Endothelial cell of umbilical vein (primary cell): ENCODE measurements around the gene SPON1. TPM values are rescaled to one million over a fixed set of nuclear protein-coding genes. Genes with fewer than 3 reads are reported as not detected.

Experiments used
- BruUV-seq: library from RNA; stranded (reverse); fragments of 400-500 nt; replicated peaks from 2 replicates; lab custom pipeline; 2021; lab: Mats Ljungman, UMichigan
- CTCF ChIA-PET: fragments of 300-600, 350-600 bp; sonication (Branson Sonifier 250); formaldehyde crosslinking; loops from one replicate; lab custom pipeline; 2021; ENCODE audit warnings: antibody characterized with exemption, inconsistent platforms; lab: Charles Lee
- POLR2A ChIA-PET: fragments of 300-600, 350-600 bp; sonication (Branson Sonifier 250); formaldehyde crosslinking; loops from one replicate; lab custom pipeline; 2021; ENCODE audit warnings: antibody characterized with exemption, inconsistent platforms; lab: Charles Lee
- DNase-seq: peaks from one replicate; pipeline ENCODE4 v3.0.0-alpha.2; 2011; ENCODE audit warnings: low read depth, low spot score
- FAIRE-seq: peaks from 2 replicates; lab custom pipeline; 2011; peaks lifted over from hg19 to GRCh38; lab: Jason Lieb, UNC
- H2AFZ ChIP-seq: 2 replicates; pipeline ENCODE4 v1.6.0; 2012; ENCODE audit warnings: low read depth, low read length, control low read depth, inconsistent platforms
- H3K27ac ChIP-seq: 2 replicates; pipeline ENCODE4 v1.5.1; 2011; ENCODE audit warnings: low read depth, mild to moderate bottlenecking, control low read depth, low read length, moderate library complexity; ENCODE audit not compliant: insufficient read depth
- H3K27me3 ChIP-seq, 2 experiments: 2 replicates each; pipeline versions ENCODE4 v1.6.0 to v1.6.1; 2011; ENCODE audit warnings: low read length in 2 of 2, mixed read lengths in 1 of 2; ENCODE audit not compliant: control insufficient read depth in 2 of 2, insufficient read depth in 2 of 2
- H3K36me3 ChIP-seq, 2 experiments: 2 replicates in 1 of 2; 3 replicates in 1 of 2; pipeline ENCODE4 v1.5.1; 2011; ENCODE audit warnings: low read length in 2 of 2, mild to moderate bottlenecking in 1 of 2, moderate library complexity in 1 of 2; ENCODE audit not compliant: control insufficient read depth in 2 of 2, insufficient read depth in 2 of 2; ENCODE audit errors: extremely low read depth in 1 of 2
- H3K4me1 ChIP-seq: 3 replicates; pipeline ENCODE4 v1.5.1; 2011; ENCODE audit warnings: mild to moderate bottlenecking, low read length; ENCODE audit not compliant: control insufficient read depth, insufficient read depth; ENCODE audit errors: extremely low read depth
- H3K4me2 ChIP-seq: 2 replicates; pipeline ENCODE4 v1.6.1; 2011; ENCODE audit warnings: low read length, control low read depth, mixed read lengths; ENCODE audit not compliant: insufficient read depth
- H3K4me3 ChIP-seq, 3 experiments: fragments of 200-600 bp in 1 of 3; sonication (generic), shearing (Covaris generic) in 1 of 3; replicated peaks in 1 of 3; 2 replicates each; pipeline ENCODE4 v1.5.1; 2011 to 2016; ENCODE audit warnings: control low read depth in 3 of 3, low read length in 3 of 3, mild to moderate bottlenecking in 2 of 3, inconsistent platforms in 1 of 3, low read depth in 1 of 3, moderate library complexity in 1 of 3; ENCODE audit not compliant: insufficient read depth in 1 of 3
- H3K79me2 ChIP-seq: 2 replicates; pipeline ENCODE4 v1.6.0; 2012; ENCODE audit warnings: low read length, inconsistent platforms; ENCODE audit not compliant: control insufficient read depth, insufficient read depth
- H3K9ac ChIP-seq: replicated peaks from 2 replicates; pipeline ENCODE3; 2011; ENCODE audit warnings: low read length, control low read depth; ENCODE audit not compliant: insufficient read depth; ENCODE audit errors: extremely low read depth
- H3K9me1 ChIP-seq: replicated peaks from 3 replicates; pipeline ENCODE4 v1.6.0; 2011; ENCODE audit warnings: mild to moderate bottlenecking, low read length; ENCODE audit not compliant: control insufficient read depth, insufficient read depth; ENCODE audit errors: extremely low read depth
- H3K9me3 ChIP-seq: replicated peaks from 2 replicates; pipeline ENCODE4 v1.5.1; 2012; ENCODE audit warnings: low read length, inconsistent platforms; ENCODE audit not compliant: control insufficient read depth, insufficient read depth
- H4K20me1 ChIP-seq: replicated peaks from 2 replicates; pipeline ENCODE3; 2011; ENCODE audit warnings: mild to moderate bottlenecking, low read length; ENCODE audit not compliant: control insufficient read depth, insufficient read depth; ENCODE audit errors: extremely low read depth
- EZH2 ChIP-seq: IDR thresholded peaks from 2 replicates; pipeline ENCODE4 v1.6.1; 2012; ENCODE audit warnings: borderline replicate concordance, low read depth, mild to moderate bottlenecking, moderate library complexity, low read length, inconsistent platforms; ENCODE audit not compliant: severe bottlenecking
- FOS ChIP-seq: IDR thresholded peaks from 2 replicates; pipeline ENCODE4 v1.6.1; 2011; ENCODE audit warnings: mild to moderate bottlenecking, low read length, moderate library complexity, borderline replicate concordance; ENCODE audit not compliant: insufficient read depth
- GATA2 ChIP-seq: IDR thresholded peaks from 2 replicates; pipeline ENCODE4 v1.7.0; 2011; ENCODE audit warnings: low read depth, mild to moderate bottlenecking, moderate library complexity, mixed read lengths, low read length; ENCODE audit not compliant: insufficient read length, insufficient read depth
- JUN ChIP-seq: IDR thresholded peaks from 2 replicates; pipeline ENCODE4 v1.6.1; 2011; ENCODE audit warnings: borderline replicate concordance, low read depth; ENCODE audit not compliant: insufficient read length, insufficient read depth
- MYC ChIP-seq: IDR thresholded peaks from one replicate; pipeline ENCODE4 v1.6.1; 2011; ENCODE audit warnings: mild to moderate bottlenecking, low read depth, low read length
- POLR2A ChIP-seq: IDR thresholded peaks from 2 replicates; pipeline ENCODE4 v1.6.1; 2012; ENCODE audit warnings: low read depth, mild to moderate bottlenecking, control low read depth, low read length
- POLR2AphosphoS5 ChIP-seq: IDR thresholded peaks from 2 replicates; pipeline ENCODE4 v1.6.1; 2012; ENCODE audit warnings: low read depth, mild to moderate bottlenecking, control low read depth, low read length, moderate library complexity; ENCODE audit not compliant: insufficient read depth
- dilution Hi-C: fragments of 300-500 bp; cut with MboI; formaldehyde crosslinking; loops from one replicate; pipeline ENCODE4 v1.15.0; 2019; ENCODE audit warnings: low sequenced_read_pairs; ENCODE audit not compliant: extremely low pct_ligation_motif_present
- intact Hi-C: fragments of 100-400 bp; cut with micrococcal nuclease; formaldehyde crosslinking; loops from one replicate; pipeline ENCODE4 v1.10.0; 2022
- polyA plus RNA-seq, 4 experiments: library from polyadenylated mRNA; depleted of rRNA in 3 of 4; stranded (reverse) in 3 of 4; unstranded in 1 of 4; fragments of >200 nt; gene quantifications; 2 replicates each; pipeline versions ENCODE4 v1.2.1 to v1.2.3, GENCODE V29; 2011 to 2012; ENCODE audit warnings: missing spikeins in 1 of 4
- total RNA-seq: library from RNA; stranded (reverse); gene quantifications from 2 replicates; pipeline ENCODE4 v1.2.3, GENCODE V29; 2021
- TF ChIP-seq, protein P1 (sequence below), 2 donors: IDR thresholded peaks; 1 replicate in 1 of 2; 2 replicates in 1 of 2; pipeline ENCODE4 v1.5.1; 2011; ENCODE audit warnings: low read length in 2 of 2, mild to moderate bottlenecking in 2 of 2, moderate library complexity in 2 of 2, control low read depth in 1 of 2, inconsistent platforms in 1 of 2, low read depth in 1 of 2; ENCODE audit not compliant: insufficient read depth in 1 of 2; ENCODE audit errors: extremely low read depth in 1 of 2
- TF ChIP-seq, protein P2 (sequence below): IDR thresholded peaks from 2 replicates; pipeline ENCODE4 v1.6.1; 2011; ENCODE audit not compliant: insufficient read depth, insufficient read length

Gene SPON1
- total and polyA plus RNA-seq, 2 donors (not counting 3 experiments of a cell fraction or from before 2014, with no cell fraction given) = 0.31 TPM; not detected in 1

DNA sequence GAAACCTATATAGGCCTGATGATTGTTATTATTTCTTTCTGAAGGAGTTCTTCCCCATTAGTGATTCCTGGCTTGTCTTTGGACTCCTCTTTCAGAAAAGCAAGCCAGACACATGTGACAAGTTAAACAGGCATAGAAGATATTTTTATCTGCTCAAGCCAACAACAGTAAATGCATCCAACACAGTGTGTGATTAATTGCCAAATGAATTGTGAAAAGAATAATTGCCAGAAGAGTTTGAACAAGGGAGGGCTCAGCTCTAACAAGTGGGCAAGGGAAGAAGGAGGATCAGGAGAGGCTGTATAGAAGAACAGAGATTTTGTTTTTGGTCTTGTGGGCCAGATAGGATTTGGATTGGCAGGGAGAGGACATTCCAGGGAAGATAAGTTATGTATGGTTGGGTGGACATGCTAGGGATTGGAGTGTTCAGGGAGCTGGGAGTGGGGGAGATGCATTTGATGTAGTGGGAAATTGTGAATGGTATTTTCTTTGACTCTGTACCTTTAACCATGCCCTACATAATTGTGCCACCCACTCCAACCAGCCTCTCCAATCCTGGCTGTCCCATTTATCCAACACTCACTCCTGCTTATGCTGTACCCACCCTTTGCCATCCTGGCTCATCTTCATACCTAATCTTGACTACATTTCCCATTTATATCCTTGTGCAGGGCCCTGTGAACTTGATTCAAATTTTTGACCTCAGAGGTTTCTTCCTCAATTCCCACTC, 223.7 kb downstream of the SPON1 start:
- FAIRE-seq (no peak), DNase-seq (no peak)
- intact Hi-C loops (no loop called here), dilution Hi-C loops (no loop called here)
- CTCF ChIA-PET = no interaction called here
- TF ChIP-seq FOS (no peak), GATA2 (no peak), POLR2A (no peak), POLR2AphosphoS5 (no peak), EZH2 (no peak), JUN (no peak), MYC (no peak)
- TF ChIP-seq, protein P1, sequence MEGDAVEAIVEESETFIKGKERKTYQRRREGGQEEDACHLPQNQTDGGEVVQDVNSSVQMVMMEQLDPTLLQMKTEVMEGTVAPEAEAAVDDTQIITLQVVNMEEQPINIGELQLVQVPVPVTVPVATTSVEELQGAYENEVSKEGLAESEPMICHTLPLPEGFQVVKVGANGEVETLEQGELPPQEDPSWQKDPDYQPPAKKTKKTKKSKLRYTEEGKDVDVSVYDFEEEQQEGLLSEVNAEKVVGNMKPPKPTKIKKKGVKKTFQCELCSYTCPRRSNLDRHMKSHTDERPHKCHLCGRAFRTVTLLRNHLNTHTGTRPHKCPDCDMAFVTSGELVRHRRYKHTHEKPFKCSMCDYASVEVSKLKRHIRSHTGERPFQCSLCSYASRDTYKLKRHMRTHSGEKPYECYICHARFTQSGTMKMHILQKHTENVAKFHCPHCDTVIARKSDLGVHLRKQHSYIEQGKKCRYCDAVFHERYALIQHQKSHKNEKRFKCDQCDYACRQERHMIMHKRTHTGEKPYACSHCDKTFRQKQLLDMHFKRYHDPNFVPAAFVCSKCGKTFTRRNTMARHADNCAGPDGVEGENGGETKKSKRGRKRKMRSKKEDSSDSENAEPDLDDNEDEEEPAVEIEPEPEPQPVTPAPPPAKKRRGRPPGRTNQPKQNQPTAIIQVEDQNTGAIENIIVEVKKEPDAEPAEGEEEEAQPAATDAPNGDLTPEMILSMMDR (IDR thresholded peaks at IDR 0.05; ENCODE audit: extremely low read depth in 1 of 2, insufficient read depth in 1 of 2, low read depth in 1 of 2, low read length in 2 of 2) = no peak
- TF ChIP-seq, protein P2, sequence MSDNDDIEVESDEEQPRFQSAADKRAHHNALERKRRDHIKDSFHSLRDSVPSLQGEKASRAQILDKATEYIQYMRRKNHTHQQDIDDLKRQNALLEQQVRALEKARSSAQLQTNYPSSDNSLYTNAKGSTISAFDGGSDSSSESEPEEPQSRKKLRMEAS = no peak
- Histone ChIP-seq H3K9me1 (no peaks in the 10 kb centered on the region), H3K9me3 (no peaks in the 10 kb centered on the region), H3K27ac (no peak overlapping the region), H3K79me2 (no peaks in the 10 kb centered on the region), H2AFZ (no peak overlapping the region), H3K4me1 (no peaks in the 10 kb centered on the region), H4K20me1 (no peaks in the 10 kb centered on the region), H3K9ac (no peak overlapping the region), H3K4me2 (no peak overlapping the region), H3K36me3 (no peaks in the 10 kb centered on the region), H3K4me3 (no peak overlapping the region), H3K27me3 (peaks cover under 1 to 5% of the 10 kb centered on the region in 2 experiments)
- POLR2A ChIA-PET = no interaction called here
- BruUV-seq = no TSS peak
